HG02870 (cell line): ENCODE results near the gene NR2C1.

Experiments used
- ATAC-seq: cut with Tn5 transposase; IDR thresholded peaks from one replicate; pipeline ENCODE4 v1.9.1; 2021; ENCODE audit warnings: mild to moderate bottlenecking, moderate library complexity; ENCODE audit not compliant: unreplicated experiment

NR2C1 gene

GRCh38 chr12:95085612-95086011 lies 12.2 kb upstream of the NR2C1 start:
- ATAC-seq, result no peak

- ATAC-seq, result no peak
Observed at GRCh38 chr12:95083938-95084337, 10.5 kb upstream of the NR2C1 start.

- ATAC-seq, result no peak
Observed at GRCh38 chr12:95083471-95083870, 10.1 kb upstream of the NR2C1 start.

GRCh38 chr12:95077341-95077740 lies 3.9 kb upstream of the NR2C1 start:
- no peak for ATAC-seq

- no peak for ATAC-seq
Observed at GRCh38 chr12:95074766-95075165, 1.3 kb upstream of the NR2C1 start.

GRCh38 chr12:95073698-95074520 lies 491 bp upstream of the NR2C1 start:
- ATAC-seq, result no peak

- ATAC-seq, result no peak
Observed at GRCh38 chr12:95070378-95070777, 3.0 kb downstream of the NR2C1 start.

- ATAC-seq, result no peak
Observed at GRCh38 chr12:95066091-95066855, 7.1 kb downstream of the NR2C1 start.

- no peak for ATAC-seq
Observed at GRCh38 chr12:95060951-95061350, 12.5 kb downstream of the NR2C1 start.

- ATAC-seq, result no peak
Observed at GRCh38 chr12:95059984-95060383, 13.4 kb downstream of the NR2C1 start.

- ATAC-seq, result no peak
Observed at GRCh38 chr12:95057424-95057823, 16.0 kb downstream of the NR2C1 start.

GRCh38 chr12:95055057-95055456 lies 18.4 kb downstream of the NR2C1 start:
- ATAC-seq, result no peak

- no peak for ATAC-seq
Observed at GRCh38 chr12:95054206-95054605, 19.2 kb downstream of the NR2C1 start.

- ATAC-seq, result no peak
Observed at GRCh38 chr12:95051241-95051640, 22.2 kb downstream of the NR2C1 start.

GRCh38 chr12:95037906-95038305 lies 35.5 kb downstream of the NR2C1 start:
- ATAC-seq, result no peak

GRCh38 chr12:95034750-95035149 lies 38.7 kb downstream of the NR2C1 start:
- no peak for ATAC-seq

- no peak for ATAC-seq
Observed at GRCh38 chr12:95022477-95022876, 50.9 kb downstream of the NR2C1 start.

- ATAC-seq, result no peak
Observed at GRCh38 chr12:95017482-95017881, 55.9 kb downstream of the NR2C1 start.

- ATAC-seq, result no peak
Observed at GRCh38 chr12:95016120-95016519, 57.3 kb downstream of the NR2C1 start.

GRCh38 chr12:95014554-95014953 lies 58.9 kb downstream of the NR2C1 start:
- no peak for ATAC-seq

- ATAC-seq, result no peak
Observed at GRCh38 chr12:95006206-95006605, 67.2 kb downstream of the NR2C1 start.

GRCh38 chr12:95004610-95005009 lies 68.8 kb downstream of the NR2C1 start:
- no peak for ATAC-seq
